SK-N-MC (cell line): ENCODE results near the gene NPLOC4.

ENCODE experiments used
- DNase-seq: peaks from one replicate; pipeline ENCODE4 v3.0.0-alpha.2; 2011; ENCODE audit warnings: low read depth, low spot score
- H3K27ac ChIP-seq: fragments of 200-600 bp; sonication (generic); 2 replicates; pipeline ENCODE4 v1.5.1; 2016; ENCODE audit warnings: mixed run types
- H3K36me3 ChIP-seq: fragments of 200-600 bp; sonication (generic); 2 replicates; pipeline ENCODE4 v1.6.1; 2017; ENCODE audit warnings: antibody characterized with exemption, low read length, mixed read lengths; ENCODE audit not compliant: insufficient read depth
- H3K4me3 ChIP-seq: fragments of 200-600 bp; sonication (generic); 2 replicates; pipeline ENCODE4 v1.5.1; 2016
- H3K9ac ChIP-seq: fragments of 200-600 bp; sonication (generic); 2 replicates; pipeline ENCODE4 v1.8.0; 2017; ENCODE audit warnings: mixed run types, mixed read lengths; ENCODE audit not compliant: insufficient read length
- H3K9me3 ChIP-seq: fragments of 200-600 bp; sonication (generic); 2 replicates; pipeline ENCODE4 v1.6.1; 2017; ENCODE audit warnings: low read depth, mild to moderate bottlenecking, antibody characterized with exemption, low read length, moderate library complexity, mixed read lengths
- EZH2 ChIP-seq: fragments of 200-600 bp; sonication (generic); IDR thresholded peaks from one replicate; pipeline ENCODE4 v1.6.1; 2017; ENCODE audit warnings: antibody characterized with exemption
- FOXP2 ChIP-seq: optimal IDR thresholded peaks from 2 replicates; pipeline ENCODE3; 2011; ENCODE audit warnings: mild to moderate bottlenecking, moderate library complexity; ENCODE audit not compliant: insufficient read depth; ENCODE audit errors: extremely low read length, control extremely low read depth
- POLR2AphosphoS5 ChIP-seq: IDR thresholded peaks from 2 replicates; pipeline ENCODE4 v1.6.1; 2012; ENCODE audit warnings: mild to moderate bottlenecking, low read depth, low read length, borderline replicate concordance

The NPLOC4 gene

DNA sequence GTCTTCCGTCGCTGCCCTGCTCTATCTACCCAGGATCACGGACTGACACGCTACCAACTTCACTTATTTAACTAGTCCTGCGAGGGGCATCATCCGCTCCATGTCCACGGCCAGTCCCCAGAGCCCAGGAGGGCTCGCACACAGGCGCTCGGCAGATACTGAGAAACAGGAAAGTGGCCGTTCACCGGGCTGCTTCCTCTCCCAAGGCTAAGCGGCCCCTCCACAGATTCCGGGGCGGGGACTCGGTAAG is 29.1 kb upstream of the NPLOC4 start:
- no peak for DNase-seq
- H3K27ac ChIP-seq: peak overlapping the region; percentile 72
- TF ChIP-seq FOXP2 (no peak), POLR2AphosphoS5 (no peak), EZH2 (no peak)
- peak overlapping the region; percentile 91 for H3K9ac ChIP-seq
- peaks cover 39% of the 10 kb centered on the region for H3K36me3 ChIP-seq
- H3K9me3 ChIP-seq: no peaks in the 10 kb centered on the region
- H3K4me3 ChIP-seq: peak overlapping the region; percentile 91

DNA sequence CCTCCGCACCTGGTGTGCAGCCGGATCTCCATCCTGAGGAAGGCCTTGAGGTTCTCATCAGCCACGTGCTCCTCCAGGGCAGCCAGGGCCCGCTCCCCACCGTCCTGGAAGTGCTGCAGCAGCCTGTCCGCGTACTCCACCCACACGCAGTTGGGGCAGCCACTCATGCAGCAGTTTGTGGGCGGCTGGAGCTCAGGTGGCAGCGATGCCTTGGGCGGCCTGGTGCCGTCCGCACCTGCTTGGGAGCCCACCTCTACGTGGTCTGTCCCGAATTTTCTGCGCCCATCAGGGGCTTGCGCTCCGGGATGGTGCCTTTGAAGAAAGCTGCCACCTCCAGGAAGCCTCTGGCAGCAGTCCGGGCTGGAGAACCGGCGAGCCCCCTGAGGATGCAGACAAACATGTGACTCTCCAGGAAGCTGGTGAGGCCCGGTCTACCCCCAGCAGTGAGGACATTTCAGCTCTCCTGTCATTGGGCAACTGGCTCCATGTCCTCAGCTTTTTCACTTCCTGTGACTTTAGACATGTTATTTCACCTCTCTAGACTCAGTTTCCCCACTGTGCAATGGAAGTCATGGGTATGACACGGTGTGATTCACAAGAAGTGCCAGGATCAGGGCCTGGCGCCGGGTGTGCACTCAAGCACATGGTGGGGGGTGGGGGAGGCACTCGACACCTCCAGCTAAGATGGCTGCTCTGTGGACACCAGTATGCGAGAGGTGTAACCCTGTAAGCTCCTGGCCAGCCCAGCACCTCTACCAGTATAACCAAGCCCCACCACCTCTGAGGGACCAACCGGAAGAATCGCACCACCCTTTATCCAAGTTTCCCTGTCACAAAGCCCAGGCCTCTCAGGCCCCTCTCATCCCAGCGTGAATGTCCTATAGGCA is 28.5 kb upstream of the NPLOC4 start:
- Histone ChIP-seq H3K9me3 (no peaks in the 10 kb centered on the region), H3K9ac (peak overlapping the region; percentile 91), H3K36me3 (peaks cover 33% of the 10 kb centered on the region), H3K4me3 (peak overlapping the region; percentile 91), H3K27ac (peak overlapping the region; percentile 72)
- no peak for TF ChIP-seq POLR2AphosphoS5
- no peak for TF ChIP-seq EZH2
- no peak for TF ChIP-seq FOXP2
- DNase-seq: no peak

DNA sequence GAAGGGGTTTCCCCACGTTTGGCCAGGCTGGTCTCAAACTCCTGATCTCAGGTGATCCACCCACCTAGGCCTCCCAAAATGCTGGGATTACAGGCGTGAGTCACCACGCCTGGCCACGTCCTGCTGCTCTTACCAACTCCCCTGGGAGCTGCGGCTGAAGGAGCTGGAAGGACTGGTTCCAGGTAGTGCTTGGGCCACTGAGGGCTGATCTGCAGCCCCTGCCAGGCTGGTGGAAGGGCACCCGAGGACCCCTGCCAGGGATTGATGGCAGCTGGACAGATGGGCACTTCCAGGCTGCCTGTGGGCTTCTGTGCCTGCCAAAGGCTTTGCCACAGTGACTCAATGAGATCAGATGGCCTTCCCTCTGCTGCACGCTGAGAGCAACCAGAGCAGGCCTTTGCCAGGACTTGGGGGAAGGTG is 27.1 kb upstream of the NPLOC4 start:
- Histone ChIP-seq H3K4me3 (no peak overlapping the region), H3K9ac (no peak overlapping the region), H3K9me3 (no peaks in the 10 kb centered on the region), H3K36me3 (peaks cover 21% of the 10 kb centered on the region), H3K27ac (no peak overlapping the region)
- TF ChIP-seq FOXP2 (no peak), POLR2AphosphoS5 (peak; percentile 10; the same call in 1 of the 2 replicates)
- no peak for DNase-seq

DNA sequence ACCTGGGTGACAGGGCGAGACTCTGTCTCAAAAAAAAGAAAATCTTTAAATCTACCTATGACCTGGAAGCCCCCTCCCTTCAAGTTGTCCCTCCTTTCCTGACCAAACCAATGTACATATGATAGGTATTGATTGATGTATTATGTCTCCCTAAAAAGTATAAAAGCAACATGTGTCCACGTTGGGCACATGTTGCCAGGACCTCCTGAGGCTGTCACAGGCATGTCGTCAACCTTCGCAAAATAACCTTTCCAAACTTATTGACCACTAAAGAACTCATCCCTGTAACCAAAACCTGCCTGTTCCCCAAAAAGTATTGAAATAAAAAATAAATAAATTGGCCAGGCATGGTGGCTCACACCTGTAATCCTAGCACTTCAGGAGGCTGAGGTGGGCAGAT is 25.1 kb upstream of the NPLOC4 start:
- Histone ChIP-seq H3K9me3 (no peaks in the 10 kb centered on the region), H3K4me3 (no peak overlapping the region), H3K9ac (no peak overlapping the region), H3K36me3 (peaks cover 8% of the 10 kb centered on the region; the same call in 1 of the 2 replicates), H3K27ac (no peak overlapping the region)
- TF ChIP-seq POLR2AphosphoS5 (no peak), EZH2 (no peak), FOXP2 (no peak)
- no peak for DNase-seq

DNA sequence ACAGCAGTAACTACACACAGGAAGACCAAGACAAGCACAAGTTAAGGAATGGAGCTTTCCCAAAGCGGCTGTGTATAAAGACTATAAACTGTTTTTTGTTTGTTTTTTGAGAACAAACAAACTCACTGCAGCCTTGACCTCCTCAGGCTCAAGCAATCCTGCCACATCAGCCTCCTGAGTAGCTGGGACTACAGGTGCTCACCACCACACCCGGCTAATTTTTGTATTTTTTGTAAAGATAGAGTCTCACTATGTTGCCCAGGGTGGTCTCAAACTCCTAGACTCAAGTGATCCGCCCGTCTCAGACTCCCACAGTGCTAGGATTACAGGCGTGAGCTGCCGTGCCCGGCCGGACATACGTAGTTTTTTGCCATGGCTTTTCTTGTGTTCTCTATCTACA is 23.5 kb upstream of the NPLOC4 start:
- no peak for TF ChIP-seq FOXP2
- DNase-seq: no peak
- H3K9ac ChIP-seq: no peak overlapping the region
- H3K36me3 ChIP-seq: peaks cover 8% of the 10 kb centered on the region; the same call in 1 of the 2 replicates
- no peak overlapping the region for H3K27ac ChIP-seq
- no peak overlapping the region for H3K4me3 ChIP-seq
- H3K9me3 ChIP-seq: no peaks in the 10 kb centered on the region

DNA sequence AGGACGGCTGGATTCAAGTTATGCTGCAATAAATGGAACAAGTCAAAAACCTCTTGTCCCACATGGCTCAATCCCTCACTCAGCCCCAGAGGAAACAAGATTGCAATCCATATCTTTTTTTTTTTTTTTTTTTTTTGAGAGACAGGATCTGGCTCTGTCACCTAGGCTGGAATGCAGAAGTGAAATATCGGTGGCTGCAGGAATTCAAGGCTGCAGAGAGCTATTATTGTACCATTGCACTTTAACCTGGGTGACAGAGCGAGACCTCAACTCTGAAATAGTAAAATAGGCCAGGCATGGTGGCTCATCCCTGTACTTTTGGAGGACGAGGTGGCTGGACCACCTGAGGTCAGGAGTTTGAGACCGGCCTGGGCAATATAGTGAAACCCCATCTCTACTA is 22.1 kb upstream of the NPLOC4 start:
- no peak for DNase-seq
- H3K9ac ChIP-seq: no peak overlapping the region
- H3K9me3 ChIP-seq: no peaks in the 10 kb centered on the region
- H3K4me3 ChIP-seq: no peak overlapping the region
- H3K36me3 ChIP-seq: no peaks in the 10 kb centered on the region
- TF ChIP-seq EZH2: no peak
- no peak for TF ChIP-seq FOXP2
- TF ChIP-seq POLR2AphosphoS5: no peak
- H3K27ac ChIP-seq: no peak overlapping the region

DNA sequence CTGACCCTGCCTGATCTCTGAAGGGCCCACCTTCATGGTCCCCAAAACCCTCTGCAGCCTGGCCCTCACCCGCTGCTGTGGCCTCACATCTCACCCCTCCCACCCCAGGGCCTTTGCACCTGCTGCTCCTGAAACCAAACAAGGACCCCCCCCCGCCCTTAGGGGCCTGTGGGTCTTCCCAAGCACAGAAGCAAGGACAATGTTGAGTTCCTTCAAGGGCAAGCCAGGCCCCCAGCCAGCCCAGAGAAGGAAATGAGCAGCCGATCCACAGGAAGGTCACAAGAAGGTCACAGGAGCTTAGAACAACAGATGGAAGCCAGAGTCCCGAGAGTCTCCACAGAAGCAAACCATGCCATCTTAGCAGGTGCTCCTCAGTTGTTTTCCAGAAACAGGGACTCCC is 19.9 kb upstream of the NPLOC4 start:
- no peak for TF ChIP-seq FOXP2
- TF ChIP-seq POLR2AphosphoS5: no peak
- TF ChIP-seq EZH2: no peak
- Histone ChIP-seq H3K36me3 (no peaks in the 10 kb centered on the region), H3K27ac (no peak overlapping the region), H3K4me3 (no peak overlapping the region), H3K9me3 (no peaks in the 10 kb centered on the region), H3K9ac (no peak overlapping the region)
- no peak for DNase-seq

DNA sequence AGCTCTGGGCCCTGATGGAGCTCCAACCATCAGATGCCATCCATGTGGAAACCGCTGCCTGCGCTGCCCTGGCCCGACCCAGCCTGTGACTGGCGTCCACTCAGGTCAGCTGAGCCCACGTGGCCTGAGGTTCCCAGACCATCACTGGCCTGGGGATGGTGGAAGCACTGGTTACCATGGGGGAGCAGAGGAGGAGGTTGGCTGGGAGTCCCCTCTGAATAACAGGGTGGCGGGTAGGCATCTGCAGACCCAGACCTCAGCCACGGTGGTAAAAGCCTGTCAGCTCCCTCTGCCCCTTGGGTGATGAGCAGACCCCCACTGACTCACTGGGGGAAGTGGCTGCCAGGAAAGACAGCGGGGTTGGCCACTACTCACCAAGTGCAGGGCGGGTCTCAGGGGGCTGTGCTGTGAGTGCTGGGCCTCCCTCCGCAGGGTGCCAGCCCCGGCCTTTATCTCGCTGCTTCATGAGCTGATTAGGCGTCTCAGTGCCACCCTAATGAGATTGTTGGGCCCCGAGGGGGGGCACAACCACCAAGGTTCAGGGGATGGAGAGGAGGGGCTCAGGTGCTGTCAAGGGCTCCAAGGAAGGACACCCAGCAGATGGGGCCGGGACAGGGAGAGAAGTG is 19.3 kb upstream of the NPLOC4 start, which contains the start of gene PDE6G:
Gene PDE6G (minus strand): TSS at position 425 of the 626 bp plus-strand sequence. CDS start 3,237 bp downstream, outside the sequence.
- DNase-seq: no peak
- TF ChIP-seq FOXP2 (no peak), POLR2AphosphoS5 (no peak), EZH2 (no peak)
- Histone ChIP-seq H3K4me3 (no peak within 1 kb of the TSS), H3K27ac (no peak within 1 kb of the TSS), H3K9ac (no peak within 1 kb of the TSS), H3K9me3 (no peaks in the 10 kb centered on the region), H3K36me3 (no peaks in the 10 kb centered on the region)
